GM12878 (cell line): ENCODE data around the gene ANKS1A.

Source experiments
- BCLAF1 ChIP-seq: fragments of 450-650 bp; IDR thresholded peaks from 2 replicates; pipeline ENCODE4 v1.6.1; 2017; ENCODE audit warnings: antibody characterized with exemption, mild to moderate bottlenecking, moderate library complexity
- GATAD2B ChIP-seq: fragments of 450-650 bp; conservative IDR thresholded peaks from 2 replicates; pipeline ENCODE4 v1.6.1; 2017; ENCODE audit warnings: low read depth, mild to moderate bottlenecking, moderate library complexity
- PBX3 ChIP-seq: IDR thresholded peaks from 2 replicates; pipeline ENCODE4 v1.6.1; 2011; ENCODE audit warnings: mild to moderate bottlenecking, low read depth, low read length, moderate library complexity; ENCODE audit not compliant: insufficient replicate concordance
- RAD21 ChIP-seq: IDR thresholded peaks from 2 replicates; pipeline ENCODE4 v1.6.1; 2011; ENCODE audit warnings: mild to moderate bottlenecking, low read depth, low read length, moderate library complexity; ENCODE audit not compliant: insufficient read depth
- ZNF24 ChIP-seq: fragments of 450-650 bp; IDR thresholded peaks from 2 replicates; pipeline ENCODE4 v1.6.1; 2017; ENCODE audit warnings: antibody characterized with exemption, mild to moderate bottlenecking
- TF ChIP-seq, protein P1 (sequence below), 3 experiments: IDR thresholded peaks in 2 of 3; conservative IDR thresholded peaks in 1 of 3; 2 replicates each; pipeline ENCODE4 v1.5.1; 2011; ENCODE audit warnings: low read depth in 3 of 3, low read length in 3 of 3, mild to moderate bottlenecking in 3 of 3, control low read depth in 2 of 3, moderate library complexity in 2 of 3, inconsistent platforms in 1 of 3, mixed read lengths in 1 of 3; ENCODE audit not compliant: control insufficient read depth in 2 of 3, insufficient read depth in 1 of 3; ENCODE audit errors: extremely low read depth in 1 of 3
- TF ChIP-seq, protein P2 (sequence below): fragments of 450-650 bp; IDR thresholded peaks from 2 replicates; pipeline ENCODE4 v1.6.1; 2016; ENCODE audit warnings: mild to moderate bottlenecking
- TF ChIP-seq, protein P3 (sequence below): fragments of 450-650 bp; IDR thresholded peaks from 2 replicates; pipeline ENCODE4 v1.6.1; 2016; ENCODE audit warnings: mild to moderate bottlenecking, moderate library complexity, borderline replicate concordance

GRCh38 chr6:35049156-35049735 lies 160.2 kb downstream of the ANKS1A start:
- TF ChIP-seq RAD21 (no peak), ZNF24 (no peak), GATAD2B (no peak), PBX3 (no peak), BCLAF1 (no peak)
- TF ChIP-seq, protein P1, sequence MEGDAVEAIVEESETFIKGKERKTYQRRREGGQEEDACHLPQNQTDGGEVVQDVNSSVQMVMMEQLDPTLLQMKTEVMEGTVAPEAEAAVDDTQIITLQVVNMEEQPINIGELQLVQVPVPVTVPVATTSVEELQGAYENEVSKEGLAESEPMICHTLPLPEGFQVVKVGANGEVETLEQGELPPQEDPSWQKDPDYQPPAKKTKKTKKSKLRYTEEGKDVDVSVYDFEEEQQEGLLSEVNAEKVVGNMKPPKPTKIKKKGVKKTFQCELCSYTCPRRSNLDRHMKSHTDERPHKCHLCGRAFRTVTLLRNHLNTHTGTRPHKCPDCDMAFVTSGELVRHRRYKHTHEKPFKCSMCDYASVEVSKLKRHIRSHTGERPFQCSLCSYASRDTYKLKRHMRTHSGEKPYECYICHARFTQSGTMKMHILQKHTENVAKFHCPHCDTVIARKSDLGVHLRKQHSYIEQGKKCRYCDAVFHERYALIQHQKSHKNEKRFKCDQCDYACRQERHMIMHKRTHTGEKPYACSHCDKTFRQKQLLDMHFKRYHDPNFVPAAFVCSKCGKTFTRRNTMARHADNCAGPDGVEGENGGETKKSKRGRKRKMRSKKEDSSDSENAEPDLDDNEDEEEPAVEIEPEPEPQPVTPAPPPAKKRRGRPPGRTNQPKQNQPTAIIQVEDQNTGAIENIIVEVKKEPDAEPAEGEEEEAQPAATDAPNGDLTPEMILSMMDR (IDR thresholded peaks at IDR 0.05 in 2 of 3, conservative IDR thresholded peaks at IDR 0.05 in 1 of 3; ENCODE audit: control insufficient read depth in 2 of 3, extremely low read depth in 1 of 3, insufficient read depth in 1 of 3, low read depth in 3 of 3, low read length in 3 of 3): no peak
- TF ChIP-seq, protein P2, sequence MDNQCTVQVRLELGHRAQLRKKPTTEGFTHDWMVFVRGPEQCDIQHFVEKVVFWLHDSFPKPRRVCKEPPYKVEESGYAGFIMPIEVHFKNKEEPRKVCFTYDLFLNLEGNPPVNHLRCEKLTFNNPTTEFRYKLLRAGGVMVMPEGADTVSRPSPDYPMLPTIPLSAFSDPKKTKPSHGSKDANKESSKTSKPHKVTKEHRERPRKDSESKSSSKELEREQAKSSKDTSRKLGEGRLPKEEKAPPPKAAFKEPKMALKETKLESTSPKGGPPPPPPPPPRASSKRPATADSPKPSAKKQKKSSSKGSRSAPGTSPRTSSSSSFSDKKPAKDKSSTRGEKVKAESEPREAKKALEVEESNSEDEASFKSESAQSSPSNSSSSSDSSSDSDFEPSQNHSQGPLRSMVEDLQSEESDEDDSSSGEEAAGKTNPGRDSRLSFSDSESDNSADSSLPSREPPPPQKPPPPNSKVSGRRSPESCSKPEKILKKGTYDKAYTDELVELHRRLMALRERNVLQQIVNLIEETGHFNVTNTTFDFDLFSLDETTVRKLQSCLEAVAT: no peak
- TF ChIP-seq, protein P3, sequence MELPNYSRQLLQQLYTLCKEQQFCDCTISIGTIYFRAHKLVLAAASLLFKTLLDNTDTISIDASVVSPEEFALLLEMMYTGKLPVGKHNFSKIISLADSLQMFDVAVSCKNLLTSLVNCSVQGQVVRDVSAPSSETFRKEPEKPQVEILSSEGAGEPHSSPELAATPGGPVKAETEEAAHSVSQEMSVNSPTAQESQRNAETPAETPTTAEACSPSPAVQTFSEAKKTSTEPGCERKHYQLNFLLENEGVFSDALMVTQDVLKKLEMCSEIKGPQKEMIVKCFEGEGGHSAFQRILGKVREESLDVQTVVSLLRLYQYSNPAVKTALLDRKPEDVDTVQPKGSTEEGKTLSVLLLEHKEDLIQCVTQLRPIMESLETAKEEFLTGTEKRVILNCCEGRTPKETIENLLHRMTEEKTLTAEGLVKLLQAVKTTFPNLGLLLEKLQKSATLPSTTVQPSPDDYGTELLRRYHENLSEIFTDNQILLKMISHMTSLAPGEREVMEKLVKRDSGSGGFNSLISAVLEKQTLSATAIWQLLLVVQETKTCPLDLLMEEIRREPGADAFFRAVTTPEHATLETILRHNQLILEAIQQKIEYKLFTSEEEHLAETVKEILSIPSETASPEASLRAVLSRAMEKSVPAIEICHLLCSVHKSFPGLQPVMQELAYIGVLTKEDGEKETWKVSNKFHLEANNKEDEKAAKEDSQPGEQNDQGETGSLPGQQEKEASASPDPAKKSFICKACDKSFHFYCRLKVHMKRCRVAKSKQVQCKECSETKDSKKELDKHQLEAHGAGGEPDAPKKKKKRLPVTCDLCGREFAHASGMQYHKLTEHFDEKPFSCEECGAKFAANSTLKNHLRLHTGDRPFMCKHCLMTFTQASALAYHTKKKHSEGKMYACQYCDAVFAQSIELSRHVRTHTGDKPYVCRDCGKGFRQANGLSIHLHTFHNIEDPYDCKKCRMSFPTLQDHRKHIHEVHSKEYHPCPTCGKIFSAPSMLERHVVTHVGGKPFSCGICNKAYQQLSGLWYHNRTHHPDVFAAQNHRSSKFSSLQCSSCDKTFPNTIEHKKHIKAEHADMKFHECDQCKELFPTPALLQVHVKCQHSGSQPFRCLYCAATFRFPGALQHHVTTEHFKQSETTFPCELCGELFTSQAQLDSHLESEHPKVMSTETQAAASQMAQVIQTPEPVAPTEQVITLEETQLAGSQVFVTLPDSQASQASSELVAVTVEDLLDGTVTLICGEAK: no peak
